Stimulated activated CD8-positive, alpha-beta memory T cell treated with anti-CD3 and anti-CD28 coated beads, Interleukin-15, amount 100 ng/mL, for 48 hours (primary cell): Measurements from ENCODE around the gene HPSE2.

Experiments
- DNase-seq, 2 donors: peaks; one replicate each; pipeline ENCODE4 v3.0.0-alpha.2; 2020; ENCODE audit warnings: low read depth in 2 of 2

HPSE2 gene

GRCh38 chr10:98620503-98620902 is 615.1 kb downstream of the HPSE2 start:
- no peak for DNase-seq

GRCh38 chr10:98619446-98619845 is 616.2 kb downstream of the HPSE2 start:
- DNase-seq = no peak

GRCh38 chr10:98617906-98618520 is 617.6 kb downstream of the HPSE2 start:
- no peak for DNase-seq

- DNase-seq = no peak
Measured at GRCh38 chr10:98613446-98613845, 622.2 kb downstream of the HPSE2 start.

GRCh38 chr10:98611436-98611835 is 624.2 kb downstream of the HPSE2 start:
- no peak for DNase-seq

GRCh38 chr10:98610836-98611235 is 624.8 kb downstream of the HPSE2 start:
- no peak for DNase-seq

GRCh38 chr10:98610301-98610700 is 625.4 kb downstream of the HPSE2 start:
- DNase-seq = no peak

- no peak for DNase-seq
Measured at GRCh38 chr10:98609265-98609664, 626.4 kb downstream of the HPSE2 start.

- no peak for DNase-seq
Measured at GRCh38 chr10:98608411-98608810, 627.2 kb downstream of the HPSE2 start.

- no peak for DNase-seq
Measured at GRCh38 chr10:98602224-98602623, 633.4 kb downstream of the HPSE2 start.

GRCh38 chr10:98599032-98599610 is 636.5 kb downstream of the HPSE2 start:
- no peak for DNase-seq

GRCh38 chr10:98596404-98596803 is 639.2 kb downstream of the HPSE2 start:
- no peak for DNase-seq

- no peak for DNase-seq
Measured at GRCh38 chr10:98589691-98590090, 646.0 kb downstream of the HPSE2 start.

- DNase-seq = no peak
Measured at GRCh38 chr10:98589007-98589406, 646.6 kb downstream of the HPSE2 start.

GRCh38 chr10:98587156-98587837 is 648.4 kb downstream of the HPSE2 start:
- no peak for DNase-seq

GRCh38 chr10:98586096-98586495 is 649.6 kb downstream of the HPSE2 start:
- no peak for DNase-seq

- no peak for DNase-seq
Measured at GRCh38 chr10:98582363-98582762, 653.3 kb downstream of the HPSE2 start.

- DNase-seq = no peak
Measured at GRCh38 chr10:98577578-98577977, 658.1 kb downstream of the HPSE2 start.

GRCh38 chr10:98577168-98577567 is 658.5 kb downstream of the HPSE2 start:
- no peak for DNase-seq

- no peak for DNase-seq
Measured at GRCh38 chr10:98576096-98576495, 659.6 kb downstream of the HPSE2 start.

- no peak for DNase-seq
Measured at GRCh38 chr10:98572594-98572993, 663.1 kb downstream of the HPSE2 start.

- DNase-seq = no peak
Measured at GRCh38 chr10:98570834-98571233, 664.8 kb downstream of the HPSE2 start.

GRCh38 chr10:98569853-98570252 is 665.8 kb downstream of the HPSE2 start:
- DNase-seq = no peak
